ENCODE data around the gene ZBTB48.
A peak's percentile ranks its signal among the peaks of the same experiment; 100 is the strongest.

ZBTB48 gene

DNA sequence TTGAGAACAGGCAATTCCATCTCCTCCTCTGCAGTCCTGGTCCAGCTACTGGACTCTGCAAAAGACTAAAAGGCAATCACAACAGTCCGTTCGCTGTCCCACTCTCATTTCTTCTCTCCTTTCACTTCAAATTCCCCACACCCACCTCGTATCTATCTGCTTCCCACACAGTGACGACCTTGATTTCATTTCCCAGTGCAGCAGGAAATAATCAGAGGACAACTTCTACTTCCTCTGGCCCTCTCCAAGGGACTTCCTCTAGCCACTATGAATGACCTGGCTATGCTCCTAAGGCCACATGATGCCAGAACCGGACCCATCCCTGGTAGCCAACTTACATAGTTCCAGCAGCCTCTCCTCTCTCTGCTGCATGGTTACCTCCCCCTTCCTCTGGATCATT lies 33.5 kb upstream of the ZBTB48 start:
- Histone ChIP-seq H3K36me3 (replicated peaks; ENCODE audit: insufficient read depth, low read length) (peaks cover 7% of the 10 kb centered on the region), H4K20me1 (ENCODE audit: insufficient read depth, low read length) (no peaks in the 10 kb centered on the region), H3K27ac (ENCODE audit: low read length) (no peak overlapping the region)

DNA sequence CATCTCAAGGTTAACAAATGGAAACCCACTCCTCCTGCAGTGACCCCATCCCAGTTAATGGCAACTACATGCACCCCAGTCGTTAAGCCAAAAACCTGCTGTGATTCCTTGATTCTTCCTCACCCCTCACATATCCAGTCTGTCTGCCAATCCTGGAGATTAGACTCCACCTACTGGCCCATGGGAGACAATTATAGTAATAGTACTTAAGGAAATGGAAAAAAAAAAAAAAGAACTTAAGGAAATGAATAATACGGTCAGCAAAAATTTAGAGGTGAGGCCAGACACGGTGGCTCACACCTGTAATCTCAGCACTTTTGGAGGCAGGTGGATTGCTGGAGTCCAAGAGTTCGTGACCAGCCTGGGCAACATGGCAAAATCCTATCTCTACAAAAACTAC lies 32.5 kb upstream of the ZBTB48 start:
- H3K4me1 ChIP-seq (ENCODE audit: low read length), result no peaks in the 10 kb centered on the region
- TF ChIP-seq, protein P1, sequence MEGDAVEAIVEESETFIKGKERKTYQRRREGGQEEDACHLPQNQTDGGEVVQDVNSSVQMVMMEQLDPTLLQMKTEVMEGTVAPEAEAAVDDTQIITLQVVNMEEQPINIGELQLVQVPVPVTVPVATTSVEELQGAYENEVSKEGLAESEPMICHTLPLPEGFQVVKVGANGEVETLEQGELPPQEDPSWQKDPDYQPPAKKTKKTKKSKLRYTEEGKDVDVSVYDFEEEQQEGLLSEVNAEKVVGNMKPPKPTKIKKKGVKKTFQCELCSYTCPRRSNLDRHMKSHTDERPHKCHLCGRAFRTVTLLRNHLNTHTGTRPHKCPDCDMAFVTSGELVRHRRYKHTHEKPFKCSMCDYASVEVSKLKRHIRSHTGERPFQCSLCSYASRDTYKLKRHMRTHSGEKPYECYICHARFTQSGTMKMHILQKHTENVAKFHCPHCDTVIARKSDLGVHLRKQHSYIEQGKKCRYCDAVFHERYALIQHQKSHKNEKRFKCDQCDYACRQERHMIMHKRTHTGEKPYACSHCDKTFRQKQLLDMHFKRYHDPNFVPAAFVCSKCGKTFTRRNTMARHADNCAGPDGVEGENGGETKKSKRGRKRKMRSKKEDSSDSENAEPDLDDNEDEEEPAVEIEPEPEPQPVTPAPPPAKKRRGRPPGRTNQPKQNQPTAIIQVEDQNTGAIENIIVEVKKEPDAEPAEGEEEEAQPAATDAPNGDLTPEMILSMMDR (IDR thresholded peaks at IDR 0.05; ENCODE audit: low read length), result no peak
- TF ChIP-seq EZH2 (optimal IDR thresholded peaks at IDR 0.05; ENCODE audit: low read depth, low read length) (no peak), EZH2phosphoT487 (IDR thresholded peaks at IDR 0.05; ENCODE audit: low read length) (no peak)
- no peaks in the 10 kb centered on the region for H4K20me1 ChIP-seq (ENCODE audit: insufficient read depth, low read length)
- H2AFZ ChIP-seq (ENCODE audit: low read length), result no peak overlapping the region
- no peaks in the 10 kb centered on the region for H3K9me2 ChIP-seq (replicated peaks; ENCODE audit: insufficient read depth, low read length)
- H3K27me3 ChIP-seq (replicated peaks; ENCODE audit: insufficient read depth, low read length), result no peaks in the 10 kb centered on the region
- H3K79me2 ChIP-seq (ENCODE audit: low read length), result peaks cover 16% of the 10 kb centered on the region
- H3K4me3 ChIP-seq (ENCODE audit: low read length), result no peak overlapping the region
- no peaks in the 10 kb centered on the region for H3F3A ChIP-seq (ENCODE audit: insufficient read depth, low read length)
- H3K9me3 ChIP-seq (replicated peaks; ENCODE audit: insufficient read depth, low read length), result no peaks in the 10 kb centered on the region
- peaks cover 7% of the 10 kb centered on the region for H3K36me3 ChIP-seq (replicated peaks; ENCODE audit: insufficient read depth, low read length)
- H3K4me2 ChIP-seq (ENCODE audit: low read depth, low read length), result no peak overlapping the region
- no peak overlapping the region for H3K9ac ChIP-seq (ENCODE audit: low read length)
- DNase-seq, result no peak
- H3K27ac ChIP-seq (ENCODE audit: low read length), result no peak overlapping the region

More for the DNA sequence above, 33.5 kb upstream of the ZBTB48 start:
- Histone ChIP-seq H3F3A (ENCODE audit: insufficient read depth, low read length) (no peaks in the 10 kb centered on the region), H3K9ac (ENCODE audit: low read length) (no peak overlapping the region), H2AFZ (ENCODE audit: low read length) (no peak overlapping the region), H3K9me2 (replicated peaks; ENCODE audit: insufficient read depth, low read length) (no peaks in the 10 kb centered on the region), H3K4me1 (ENCODE audit: low read length) (no peaks in the 10 kb centered on the region), H3K79me2 (ENCODE audit: low read length) (peaks cover 12% of the 10 kb centered on the region), H3K27me3 (replicated peaks; ENCODE audit: insufficient read depth, low read length) (no peaks in the 10 kb centered on the region), H3K4me2 (ENCODE audit: low read depth, low read length) (no peak overlapping the region), H3K9me3 (replicated peaks; ENCODE audit: insufficient read depth, low read length) (no peaks in the 10 kb centered on the region), H3K4me3 (ENCODE audit: low read length) (no peak overlapping the region)
- no peak for DNase-seq
- TF ChIP-seq EZH2 (optimal IDR thresholded peaks at IDR 0.05; ENCODE audit: low read depth, low read length) (no peak), EZH2phosphoT487 (IDR thresholded peaks at IDR 0.05; ENCODE audit: low read length) (no peak)
- TF ChIP-seq, protein P1 (IDR thresholded peaks at IDR 0.05; ENCODE audit: low read length), result no peak

DNA sequence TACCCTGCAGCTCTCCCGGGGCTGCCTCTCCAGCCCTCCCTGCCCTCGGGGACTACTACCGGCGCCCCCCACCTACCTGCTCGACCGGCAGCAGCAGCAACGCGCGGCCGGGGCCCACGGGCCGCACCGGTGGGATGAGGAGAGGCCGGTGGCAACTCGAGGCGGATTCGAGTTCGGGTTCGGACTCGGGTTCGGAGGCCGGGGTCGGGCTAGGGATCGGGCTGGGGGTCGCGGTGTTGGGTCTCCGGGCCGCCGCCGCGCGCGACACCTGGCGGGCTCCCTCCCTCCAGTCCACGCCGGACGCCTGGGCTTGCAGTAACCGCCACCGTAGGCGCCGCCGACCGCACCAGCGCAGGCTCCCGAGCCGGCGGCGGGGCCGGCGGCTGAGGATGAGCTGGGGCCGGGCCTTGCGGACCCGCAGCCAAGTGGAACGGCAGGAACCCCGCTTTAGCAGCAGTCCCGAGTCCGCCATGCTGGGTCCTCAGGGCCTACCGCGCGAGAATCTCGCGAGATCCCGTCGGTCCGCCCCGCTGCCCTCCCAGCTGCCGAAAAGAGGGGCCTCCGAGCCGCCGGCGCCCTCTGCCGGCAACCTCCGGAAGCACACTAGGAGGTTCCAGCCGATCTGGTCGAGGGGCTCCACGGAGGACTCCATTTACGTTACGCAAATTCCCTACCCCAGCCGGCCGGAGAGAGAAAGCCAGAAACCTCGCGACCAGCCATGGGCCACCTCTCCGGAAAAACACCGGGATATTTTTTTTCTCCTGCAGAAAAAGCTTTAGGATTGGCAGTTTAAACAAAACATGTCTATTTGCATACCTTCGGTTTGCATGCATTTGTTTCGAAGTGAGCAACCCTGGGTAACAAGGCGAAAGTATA lies 25.5 kb upstream of the ZBTB48 start, which contains the start of gene NOL9:
TSS of gene NOL9 (minus strand) at position 483 of the 876 bp plus-strand sequence. CDS start at position 472, 11 bp downstream.
- peak; percentile 93 for DNase-seq
- Histone ChIP-seq H3K9me2 (replicated peaks; ENCODE audit: insufficient read depth, low read length) (no peaks in the 10 kb centered on the region), H2AFZ (ENCODE audit: low read length) (peak within 1 kb of the TSS; percentile 97), H3K36me3 (replicated peaks; ENCODE audit: insufficient read depth, low read length) (no peaks in the 10 kb centered on the region), H3F3A (ENCODE audit: insufficient read depth, low read length) (no peaks in the 10 kb centered on the region; the same call in 1 of the 2 replicates), H3K79me2 (ENCODE audit: low read length) (peaks cover 34% of the 10 kb centered on the region), H4K20me1 (ENCODE audit: insufficient read depth, low read length) (no peaks in the 10 kb centered on the region), H3K9me3 (replicated peaks; ENCODE audit: insufficient read depth, low read length) (no peaks in the 10 kb centered on the region), H3K27me3 (replicated peaks; ENCODE audit: insufficient read depth, low read length) (no peaks in the 10 kb centered on the region), H3K27ac (ENCODE audit: low read length) (no peak within 1 kb of the TSS), H3K4me1 (ENCODE audit: low read length) (peaks cover 8% of the 10 kb centered on the region; the same call in 1 of the 2 replicates), H3K9ac (ENCODE audit: low read length) (peak within 1 kb of the TSS; percentile 94), H3K4me2 (ENCODE audit: low read depth, low read length) (peak within 1 kb of the TSS; percentile 92), H3K4me3 (ENCODE audit: low read length) (peak within 1 kb of the TSS; percentile 95)
- TF ChIP-seq, protein P1 (IDR thresholded peaks at IDR 0.05; ENCODE audit: low read length), result peak; percentile 91
- no peak for TF ChIP-seq EZH2 (optimal IDR thresholded peaks at IDR 0.05; ENCODE audit: low read depth, low read length)

Data from MM.1S (cell line).